Thymus (tissue), 11 donors: Measurements from ENCODE around the gene SLC22A2. TPM values are rescaled to one million over a fixed set of nuclear protein-coding genes. Genes with fewer than 3 reads are reported as not detected.

Experiments used
- DNase-seq, 9 donors: peaks; one replicate each; pipeline ENCODE4 v3.0.0-alpha.2; 2013; ENCODE audit warnings: low spot score in 9 of 9, low read depth in 6 of 9, missing footprints in 1 of 9
- H3K27ac ChIP-seq, 2 donors: one replicate each; pipeline ENCODE4 v1.5.1; 2013; ENCODE audit warnings: control low read depth in 1 of 2, low read depth in 1 of 2, low read length in 1 of 2, mild to moderate bottlenecking in 1 of 2, moderate library complexity in 1 of 2
- H3K27me3 ChIP-seq, 2 donors: one replicate each; pipeline ENCODE4 v1.5.1; 2013; ENCODE audit warnings: low read length in 1 of 2; ENCODE audit not compliant: control insufficient read depth in 2 of 2, insufficient read depth in 1 of 2
- H3K36me3 ChIP-seq, 2 donors: one replicate each; pipeline ENCODE4 v1.5.1; 2013; ENCODE audit warnings: low read length in 1 of 2, mild to moderate bottlenecking in 1 of 2, moderate library complexity in 1 of 2; ENCODE audit not compliant: control insufficient read depth in 2 of 2, insufficient read depth in 2 of 2
- H3K4me1 ChIP-seq, 2 donors: one replicate each; pipeline ENCODE4 v1.5.1; 2013; ENCODE audit warnings: low read length in 2 of 2; ENCODE audit not compliant: control insufficient read depth in 2 of 2, insufficient read depth in 2 of 2
- H3K4me3 ChIP-seq, 2 donors: one replicate each; pipeline ENCODE4 v1.5.1; 2013; ENCODE audit warnings: low read length in 2 of 2, control low read depth in 1 of 2, mild to moderate bottlenecking in 1 of 2
- H3K9me3 ChIP-seq, 2 donors: one replicate each; pipeline ENCODE4 v1.5.1; 2013; ENCODE audit warnings: low read length in 1 of 2, mild to moderate bottlenecking in 1 of 2; ENCODE audit not compliant: control insufficient read depth in 2 of 2, insufficient read depth in 1 of 2
- WGBS: extraction: QIAGEN DNeasy Blood & Tissue Kit; methylation state at CpG from one replicate; pipeline ENCODE4 v1.1.7; 2013; 5-methylcytosine and 5-hydroxymethylcytosine counted together
- polyA plus RNA-seq: library from polyadenylated mRNA; stranded (reverse); fragments of 200-250 nt; gene quantifications from one replicate; pipeline ENCODE4 v1.2.3, GENCODE V29; 2013
- total RNA-seq: library from RNA; stranded (reverse); fragments of 120-200 nt; gene quantifications from one replicate; pipeline ENCODE4 v1.2.4, GENCODE V29; 2013
- donor health status: healthy.

SLC22A2 gene
- total and polyA plus RNA-seq, 2 donors = 0.39 TPM; not detected in 1

- Histone ChIP-seq H3K36me3 (no peaks in the 10 kb centered on the region), H3K4me3 (no peak overlapping the region), H3K27me3 (no peaks in the 10 kb centered on the region), H3K27ac (no peak overlapping the region), H3K9me3 (no peaks in the 10 kb centered on the region), H3K4me1 (no peaks in the 10 kb centered on the region)
- 78% methylated on average over 1 of the region's 1 CpG for WGBS
- no peak for DNase-seq
Observed at GRCh38 chr6:160227769-160228161, 30.9 kb downstream of the SLC22A2 start.

GRCh38 chr6:160227038-160227768 lies 31.4 kb downstream of the SLC22A2 start:
- no peaks in the 10 kb centered on the region for H3K9me3 ChIP-seq
- no peaks in the 10 kb centered on the region for H3K36me3 ChIP-seq
- H3K27ac ChIP-seq = no peak overlapping the region
- H3K4me1 ChIP-seq = no peaks in the 10 kb centered on the region
- H3K4me3 ChIP-seq = no peak overlapping the region
- H3K27me3 ChIP-seq = no peaks in the 10 kb centered on the region
- 85% methylated on average over 4 of the region's 4 CpGs for WGBS
- no peak for DNase-seq

DNA sequence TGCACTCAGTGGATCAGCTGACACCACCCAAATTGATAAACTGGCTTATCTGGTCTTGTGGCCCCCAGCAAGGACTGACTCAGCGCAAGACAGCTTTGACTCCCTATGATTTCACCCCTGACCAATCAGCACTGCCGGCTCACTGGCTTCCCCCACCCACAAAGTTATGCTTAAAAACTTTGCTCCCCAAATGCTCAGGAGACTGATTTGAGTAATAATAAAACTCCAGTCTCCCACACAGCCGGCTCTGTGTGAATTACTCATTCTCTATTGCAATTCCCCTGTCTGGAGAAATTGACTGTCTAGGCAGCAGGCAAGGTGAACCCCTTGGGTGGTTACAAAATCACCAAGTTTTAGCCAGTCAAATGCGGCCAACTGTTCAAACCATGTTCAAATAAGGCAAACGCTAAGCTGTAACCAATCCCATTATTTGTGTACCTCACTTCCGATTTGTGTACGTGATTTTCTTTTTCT lies 32.5 kb downstream of the SLC22A2 start:
- H3K4me3 ChIP-seq = no peak overlapping the region
- WGBS = 85% methylated on average over 7 of the region's 7 CpGs
- H3K4me1 ChIP-seq = no peaks in the 10 kb centered on the region
- no peak overlapping the region for H3K27ac ChIP-seq
- no peaks in the 10 kb centered on the region for H3K36me3 ChIP-seq
- H3K9me3 ChIP-seq = no peaks in the 10 kb centered on the region
- H3K27me3 ChIP-seq = no peaks in the 10 kb centered on the region
- DNase-seq = no peak

DNA sequence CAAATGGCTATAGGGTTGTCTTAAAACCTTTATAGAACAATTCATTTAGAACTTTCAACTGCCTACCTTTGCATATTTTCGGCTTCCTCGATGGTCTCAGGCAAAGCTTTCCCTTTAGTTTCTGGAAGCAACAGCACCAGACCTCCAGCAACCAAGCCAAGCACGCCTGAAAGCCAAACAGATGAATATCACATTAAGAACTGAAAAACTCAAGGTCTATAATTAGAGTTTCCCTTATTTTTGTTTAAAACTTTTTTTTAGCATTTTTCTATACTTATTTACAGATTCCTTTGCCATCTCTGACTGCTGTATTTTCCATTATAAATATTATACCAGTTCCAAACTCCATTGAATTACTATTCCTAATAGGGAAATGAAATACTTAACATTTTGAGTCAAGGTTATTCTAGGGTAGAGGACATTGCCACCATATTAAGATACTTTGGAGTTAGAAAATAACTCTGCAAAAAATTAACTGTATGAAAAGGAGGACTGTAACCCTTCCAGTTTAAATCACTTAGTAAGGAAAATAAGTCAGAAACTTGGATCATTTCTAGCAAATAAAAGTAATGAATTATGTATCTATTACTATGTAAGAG lies 33.9 kb downstream of the SLC22A2 start:
- Histone ChIP-seq H3K27ac (no peak overlapping the region), H3K4me1 (no peaks in the 10 kb centered on the region), H3K36me3 (no peaks in the 10 kb centered on the region), H3K27me3 (no peaks in the 10 kb centered on the region), H3K9me3 (no peaks in the 10 kb centered on the region), H3K4me3 (no peak overlapping the region)
- WGBS = 96% methylated on average over 3 of the region's 3 CpGs
- DNase-seq = no peak

DNA sequence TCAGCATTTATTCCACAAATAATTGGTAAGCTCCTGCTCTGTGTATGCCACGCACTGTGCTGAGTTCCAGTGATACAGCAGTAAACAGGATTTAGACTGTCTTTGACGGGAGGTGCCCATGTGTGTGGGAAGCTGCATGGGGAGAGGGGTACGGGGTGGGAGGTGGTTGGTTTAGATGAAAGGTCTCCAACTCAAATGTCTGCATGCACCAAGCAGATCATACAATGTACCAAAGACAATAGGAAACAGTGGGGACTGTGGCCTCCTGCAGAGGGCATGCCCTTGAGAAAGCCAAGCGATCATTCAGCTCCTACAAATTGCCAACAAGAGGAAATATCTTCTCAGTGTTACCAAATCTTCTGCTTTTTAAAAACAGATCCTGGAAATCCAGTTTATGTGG lies 36.1 kb downstream of the SLC22A2 start:
- DNase-seq = no peak
- no peaks in the 10 kb centered on the region for H3K4me1 ChIP-seq
- 91% methylated on average over 4 of the region's 4 CpGs for WGBS

GRCh38 chr6:160221918-160222317 lies 36.7 kb downstream of the SLC22A2 start:
- Histone ChIP-seq H3K4me3 (no peak overlapping the region), H3K27ac (no peak overlapping the region)
- WGBS = 92% methylated on average over 1 of the region's 1 CpG

More for the DNA sequence above, 36.1 kb downstream of the SLC22A2 start:
- Histone ChIP-seq H3K4me3 (no peak overlapping the region), H3K36me3 (no peaks in the 10 kb centered on the region), H3K27ac (no peak overlapping the region), H3K9me3 (no peaks in the 10 kb centered on the region), H3K27me3 (no peaks in the 10 kb centered on the region)

DNA sequence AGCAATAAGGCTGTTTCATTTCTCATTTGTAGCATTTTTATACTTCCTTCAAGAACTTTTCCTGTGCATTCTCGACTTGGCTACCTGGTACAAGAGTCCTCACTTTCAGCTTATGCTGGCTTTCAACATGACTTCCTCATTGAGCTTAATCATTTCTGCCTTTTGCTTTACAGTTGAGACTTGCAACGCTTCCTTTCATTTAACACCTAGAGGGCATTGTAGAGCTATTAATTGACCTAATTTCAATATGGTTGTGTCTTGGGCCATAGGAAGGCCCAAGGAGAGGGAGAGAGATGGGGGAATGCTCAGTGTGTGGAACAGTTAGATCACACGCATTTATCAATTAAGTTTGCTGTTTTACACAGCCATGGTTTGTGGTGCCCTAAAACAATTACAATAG lies 37.2 kb downstream of the SLC22A2 start:
- no peak for DNase-seq
- Histone ChIP-seq H3K36me3 (no peaks in the 10 kb centered on the region), H3K9me3 (no peaks in the 10 kb centered on the region), H3K4me1 (no peaks in the 10 kb centered on the region), H3K4me3 (no peak overlapping the region), H3K27ac (no peak overlapping the region), H3K27me3 (no peaks in the 10 kb centered on the region)
- WGBS = 44% methylated on average over 3 of the region's 3 CpGs

More at GRCh38 chr6:160221918-160222317, 36.7 kb downstream of the SLC22A2 start:
- DNase-seq = no peak
- no peaks in the 10 kb centered on the region for H3K4me1 ChIP-seq
- no peaks in the 10 kb centered on the region for H3K36me3 ChIP-seq
- H3K9me3 ChIP-seq = no peaks in the 10 kb centered on the region
- H3K27me3 ChIP-seq = no peaks in the 10 kb centered on the region

DNA sequence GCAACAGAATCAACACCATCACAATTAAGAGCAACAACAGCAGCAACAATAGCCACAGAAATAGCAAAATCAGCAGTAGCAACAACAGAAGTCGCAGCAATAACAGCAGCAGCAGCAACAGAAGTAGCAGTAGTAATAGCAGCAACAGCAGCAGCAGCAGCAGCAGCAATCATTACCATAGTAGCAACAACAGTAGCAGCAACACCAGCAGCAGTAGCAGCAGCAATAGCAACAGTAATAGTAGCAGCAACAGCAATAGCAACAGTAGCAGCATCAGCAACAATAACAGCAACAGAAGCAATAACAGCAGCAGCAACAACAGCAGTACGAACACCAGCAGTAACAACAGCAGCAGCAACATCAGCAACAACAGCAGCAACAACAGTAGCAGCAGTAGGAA lies 39.8 kb downstream of the SLC22A2 start:
- Histone ChIP-seq H3K36me3 (no peaks in the 10 kb centered on the region), H3K27ac (no peak overlapping the region), H3K27me3 (no peaks in the 10 kb centered on the region), H3K4me1 (no peaks in the 10 kb centered on the region), H3K9me3 (peaks cover 0 to 6% of the 10 kb centered on the region in 2 donors), H3K4me3 (no peak overlapping the region)
- peak in 1 of 9 donors; percentile 2 for DNase-seq
- 87% methylated on average over 2 of the region's 2 CpGs for WGBS

- Histone ChIP-seq H3K4me3 (no peak overlapping the region), H3K9me3 (peaks cover 0 to 6% of the 10 kb centered on the region in 2 donors), H3K4me1 (no peaks in the 10 kb centered on the region), H3K36me3 (no peaks in the 10 kb centered on the region), H3K27me3 (no peaks in the 10 kb centered on the region), H3K27ac (no peak overlapping the region)
- no peak for DNase-seq
- 94% methylated on average over 4 of the region's 4 CpGs for WGBS
Observed at GRCh38 chr6:160217863-160218262, 40.8 kb downstream of the SLC22A2 start.
